DLD1 (cell line): Measurements from ENCODE around the gene MARCHF2.

Experiments used
- in situ Hi-C: cut with HindIII; loops from 2 replicates; pipeline ENCODE4 v1.10.0; 2017; ENCODE audit warnings: low sequenced_read_pairs

MARCHF2 gene

DNA sequence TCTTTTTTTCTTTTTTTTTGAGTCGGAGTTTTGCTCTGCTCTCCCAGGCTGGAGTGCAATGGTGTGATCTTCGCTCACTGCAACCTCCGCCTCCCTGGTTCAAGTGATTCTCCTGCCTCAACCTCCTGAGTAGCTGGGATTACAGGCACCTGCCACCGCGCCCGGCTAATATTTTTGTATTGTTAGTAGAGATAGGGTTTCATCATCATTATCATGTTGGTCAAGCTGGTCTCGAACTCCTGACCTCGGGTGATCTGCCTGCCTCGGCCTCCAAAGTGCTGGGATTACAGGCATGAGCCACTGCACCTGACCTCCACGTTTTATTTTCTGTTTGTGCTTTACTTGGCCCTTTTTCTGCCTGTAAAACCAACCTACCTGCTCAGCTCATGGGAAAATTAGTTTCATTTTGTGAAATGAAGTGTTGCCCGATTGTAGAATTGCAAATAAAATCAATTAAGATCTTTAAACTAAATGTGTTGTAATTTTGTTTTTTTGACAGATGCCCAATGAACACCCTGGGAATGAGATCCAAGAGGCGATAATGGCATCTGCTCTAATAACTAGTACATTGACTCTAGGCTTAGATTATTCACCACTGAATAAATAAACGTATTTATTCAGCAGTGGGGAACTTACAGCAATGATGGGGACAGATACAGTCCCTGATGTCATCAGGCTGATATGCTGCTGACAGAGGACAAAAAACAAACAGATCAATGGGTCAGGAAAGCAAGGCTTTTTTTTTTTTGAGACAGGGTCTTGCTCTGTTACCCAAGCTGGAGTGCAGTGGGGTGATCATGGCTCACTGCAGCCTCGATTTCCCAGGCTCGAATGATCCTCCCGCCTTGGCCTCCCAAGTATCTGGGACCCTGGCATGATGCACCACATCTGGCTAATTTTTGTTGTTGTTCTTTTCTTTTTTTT, 25.2 kb upstream of the MARCHF2 start:
- in situ Hi-C loops = no loop called here

GRCh38 chr19:8388612-8388958, 24.5 kb upstream of the MARCHF2 start:
- in situ Hi-C loops = no loop called here

DNA sequence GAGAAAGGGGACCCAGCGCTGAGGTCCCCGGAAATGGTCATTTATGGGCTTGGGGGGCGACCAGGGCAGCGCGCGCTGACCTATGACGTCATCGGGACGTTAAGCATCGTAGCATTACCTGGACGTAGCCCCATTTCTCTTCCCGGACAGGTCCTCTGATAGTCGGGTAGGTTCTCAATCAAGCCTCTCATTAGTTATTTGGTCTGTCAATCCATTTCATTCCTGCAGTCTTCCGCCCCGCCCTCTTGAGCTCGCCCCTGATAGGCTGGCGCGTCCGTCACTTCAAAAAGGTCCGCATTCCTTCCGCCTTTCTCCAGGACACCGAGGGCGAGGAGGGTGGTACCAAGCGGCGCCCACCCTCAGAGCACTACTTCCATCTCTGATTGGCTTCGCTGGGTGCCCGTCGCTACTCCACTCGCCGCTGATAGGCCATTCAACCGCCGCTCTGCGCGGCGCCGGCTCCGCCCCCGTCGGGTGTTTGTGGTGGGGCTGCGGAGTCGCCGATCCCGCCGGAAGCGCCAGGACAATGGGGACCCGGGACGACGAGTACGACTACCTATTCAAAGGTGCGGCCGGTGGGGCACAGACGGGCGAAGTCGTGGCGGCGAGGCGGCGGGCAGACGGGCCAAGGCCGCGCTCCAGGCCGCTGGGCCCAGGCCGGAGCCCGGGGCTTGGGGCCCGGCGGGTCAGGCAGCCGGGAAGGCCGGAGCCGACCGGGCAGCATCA, 23.1 kb upstream of the MARCHF2 start, which contains the start of gene RAB11B:
Gene RAB11B (plus strand): TSS at position 470 of the 726 bp plus-strand sequence. CDS start 57 bp downstream, at position 527.
- in situ Hi-C loops = no loop called here

- in situ Hi-C loops = no loop called here
Observed at GRCh38 chr19:8390617-8390981, 22.5 kb upstream of the MARCHF2 start.

DNA sequence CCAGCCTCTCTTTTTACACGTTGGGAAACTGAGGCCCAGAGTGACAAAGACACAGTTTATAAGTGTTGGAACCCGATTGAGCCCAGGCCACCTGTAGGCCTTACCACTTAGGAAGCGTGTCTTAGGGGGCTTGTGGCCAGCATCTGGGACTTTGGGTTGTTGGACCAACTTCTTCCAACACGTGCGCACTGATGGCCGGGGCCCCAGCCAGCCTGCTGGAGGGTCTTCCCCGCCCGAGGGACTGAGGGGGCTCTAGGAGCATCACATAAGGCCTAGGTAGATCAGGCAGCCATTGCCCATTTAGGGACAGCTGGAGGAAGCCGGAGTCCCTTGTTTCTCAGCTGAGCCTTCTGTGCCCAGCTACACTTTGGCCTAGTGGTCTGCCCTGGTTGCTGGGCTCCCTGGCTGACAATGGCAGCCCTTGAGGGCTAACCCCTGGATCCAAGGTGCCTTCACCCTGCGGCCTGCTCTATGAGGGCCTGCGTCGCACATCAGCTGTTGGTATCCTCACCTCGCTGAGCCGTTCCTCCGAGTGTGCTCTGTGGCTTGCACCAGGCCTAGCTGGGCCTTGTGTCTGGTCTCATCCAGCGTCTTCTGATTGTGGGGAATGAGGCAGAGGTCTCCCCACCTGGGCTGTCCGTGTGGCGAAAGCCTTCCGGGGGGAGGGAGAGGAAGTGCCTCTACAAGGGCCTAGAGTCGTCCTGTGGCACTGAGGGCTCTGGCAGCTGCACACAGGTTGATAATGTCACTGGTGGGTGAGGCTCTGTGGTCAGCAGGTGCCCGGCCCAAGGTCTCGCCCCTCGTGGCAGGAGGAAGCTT, 21.7 kb upstream of the MARCHF2 start:
- in situ Hi-C loops = no loop called here

- in situ Hi-C loops = no loop called here
Observed at GRCh38 chr19:8392017-8392591, 21.0 kb upstream of the MARCHF2 start.

- in situ Hi-C loops = no loop called here
Observed at GRCh38 chr19:8393192-8393870, 19.8 kb upstream of the MARCHF2 start.

DNA sequence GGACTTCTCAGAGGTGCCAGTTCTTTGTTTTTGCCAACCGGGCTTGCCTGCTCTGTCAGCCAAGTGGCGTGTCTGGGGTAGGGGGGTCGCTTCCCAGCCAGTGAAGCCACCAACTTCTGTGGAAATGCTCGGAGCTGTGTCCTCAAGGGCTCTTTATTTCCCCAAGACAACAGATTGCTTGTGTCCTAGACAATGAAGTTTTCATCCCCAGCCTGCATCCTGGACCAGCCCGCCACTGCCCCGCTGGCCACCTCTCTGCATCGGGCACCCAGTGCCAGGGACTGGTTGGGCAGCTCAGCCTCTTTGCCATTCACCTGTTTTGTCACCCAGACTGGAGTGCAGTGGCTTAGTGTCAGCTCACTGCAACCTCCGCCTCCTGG, 19.2 kb upstream of the MARCHF2 start:
- in situ Hi-C loops = no loop called here

GRCh38 chr19:8395621-8396082, 17.5 kb upstream of the MARCHF2 start:
- in situ Hi-C loops = no loop called here

DNA sequence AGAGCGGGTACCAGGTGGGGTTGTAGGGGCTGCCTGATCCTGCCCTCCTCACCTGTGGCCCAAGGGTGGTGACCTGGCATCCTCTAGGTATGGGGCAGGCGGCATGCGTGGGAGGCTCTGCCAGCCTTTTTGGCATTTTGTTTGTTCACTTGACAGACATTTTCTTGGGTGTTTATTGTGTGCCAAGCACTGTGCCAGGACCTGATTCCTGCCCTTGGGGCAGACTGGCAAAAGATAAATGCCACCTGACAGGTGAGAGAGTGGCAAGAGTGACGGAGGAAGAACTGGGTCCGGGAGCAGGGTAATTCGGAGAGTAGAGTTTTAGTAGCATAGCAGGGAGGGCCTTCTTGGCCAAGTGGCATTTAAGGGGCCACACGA, 16.9 kb upstream of the MARCHF2 start:
- in situ Hi-C loops = no loop called here

- in situ Hi-C loops = no loop called here
Observed at GRCh38 chr19:8396563-8397203, 16.4 kb upstream of the MARCHF2 start.

DNA sequence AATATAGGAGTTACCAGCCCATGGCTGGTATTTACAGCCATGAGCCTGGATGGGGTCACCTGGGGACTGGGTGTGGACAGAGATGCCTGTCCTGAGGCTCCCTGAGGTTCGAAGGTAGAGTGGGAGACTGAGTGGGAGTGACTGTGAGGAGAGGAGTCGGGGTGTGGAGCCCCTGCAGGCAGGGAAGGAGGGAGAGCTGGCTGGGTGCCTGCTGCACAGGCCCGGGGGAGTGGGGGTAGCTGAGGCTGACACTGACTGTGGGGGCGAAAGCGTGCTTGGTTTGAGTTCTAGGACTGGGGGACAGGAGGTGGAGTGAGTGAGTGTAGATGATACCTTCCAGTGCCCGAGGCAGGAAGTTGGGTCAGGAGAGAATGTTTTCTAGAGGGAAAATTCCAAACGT, 15.8 kb upstream of the MARCHF2 start:
- in situ Hi-C loops = no loop called here

- in situ Hi-C loops = no loop called here
Observed at GRCh38 chr19:8397746-8398310, 15.3 kb upstream of the MARCHF2 start.

DNA sequence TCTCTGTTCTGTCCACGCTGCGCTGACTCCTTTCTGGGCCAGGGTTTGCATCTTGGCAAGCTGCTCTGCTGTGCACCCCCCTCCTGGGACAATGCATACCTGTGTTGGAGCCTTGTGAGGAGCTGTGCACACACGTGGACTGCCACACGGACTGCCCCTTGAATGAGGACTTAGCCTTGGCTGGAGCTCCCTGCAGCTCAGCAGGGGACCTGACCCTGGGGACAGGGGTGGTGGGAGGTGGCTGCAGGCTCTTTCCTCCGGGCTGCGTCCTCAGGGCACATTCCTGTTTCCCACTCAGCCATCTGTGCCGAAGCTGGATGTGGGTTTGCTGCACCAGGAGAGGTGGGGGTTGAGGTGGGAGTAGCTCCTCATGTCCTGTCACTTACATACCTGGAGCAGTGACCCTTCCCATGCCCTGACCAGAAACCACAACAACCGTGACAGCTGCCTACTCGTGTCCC, 14.8 kb upstream of the MARCHF2 start:
- in situ Hi-C loops = no loop called here

DNA sequence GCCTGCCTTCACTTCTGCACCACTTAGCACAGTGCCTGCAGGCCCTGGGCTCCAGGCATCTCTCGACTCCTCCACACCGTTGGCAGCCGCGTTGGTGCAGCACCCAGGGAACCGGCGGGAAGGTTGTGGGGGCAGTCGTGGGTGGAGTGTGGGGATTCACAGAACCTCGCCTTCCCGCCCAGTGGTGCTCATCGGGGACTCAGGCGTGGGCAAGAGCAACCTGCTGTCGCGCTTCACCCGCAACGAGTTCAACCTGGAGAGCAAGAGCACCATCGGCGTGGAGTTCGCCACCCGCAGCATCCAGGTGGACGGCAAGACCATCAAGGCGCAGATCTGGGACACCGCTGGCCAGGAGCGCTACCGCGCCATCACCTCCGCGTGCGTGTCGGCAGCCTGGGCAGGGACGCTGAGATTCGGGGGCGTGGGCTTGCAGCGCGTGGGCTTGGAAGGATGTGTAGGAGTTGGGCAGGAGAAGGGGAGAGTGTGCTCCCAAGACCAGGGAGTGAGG, 13.4 kb upstream of the MARCHF2 start:
- in situ Hi-C loops = no loop called here

GRCh38 chr19:8401981-8402411, 11.1 kb upstream of the MARCHF2 start:
- in situ Hi-C loops = no loop called here

- in situ Hi-C loops = no loop called here
Observed at GRCh38 chr19:8403098-8403819, 9.8 kb upstream of the MARCHF2 start.

- in situ Hi-C loops = no loop called here
Observed at GRCh38 chr19:8403820-8404109, 9.3 kb upstream of the MARCHF2 start.
